ENCODE data around the gene GOPC.
A peak's percentile ranks its signal among the peaks of the same experiment; 100 is the strongest.
"Not testable (repeated sequence)": the region's sequence is repeated elsewhere in the genome, so short reads cannot be mapped to it uniquely, and the experiment has no call there.

The GOPC gene

DNA sequence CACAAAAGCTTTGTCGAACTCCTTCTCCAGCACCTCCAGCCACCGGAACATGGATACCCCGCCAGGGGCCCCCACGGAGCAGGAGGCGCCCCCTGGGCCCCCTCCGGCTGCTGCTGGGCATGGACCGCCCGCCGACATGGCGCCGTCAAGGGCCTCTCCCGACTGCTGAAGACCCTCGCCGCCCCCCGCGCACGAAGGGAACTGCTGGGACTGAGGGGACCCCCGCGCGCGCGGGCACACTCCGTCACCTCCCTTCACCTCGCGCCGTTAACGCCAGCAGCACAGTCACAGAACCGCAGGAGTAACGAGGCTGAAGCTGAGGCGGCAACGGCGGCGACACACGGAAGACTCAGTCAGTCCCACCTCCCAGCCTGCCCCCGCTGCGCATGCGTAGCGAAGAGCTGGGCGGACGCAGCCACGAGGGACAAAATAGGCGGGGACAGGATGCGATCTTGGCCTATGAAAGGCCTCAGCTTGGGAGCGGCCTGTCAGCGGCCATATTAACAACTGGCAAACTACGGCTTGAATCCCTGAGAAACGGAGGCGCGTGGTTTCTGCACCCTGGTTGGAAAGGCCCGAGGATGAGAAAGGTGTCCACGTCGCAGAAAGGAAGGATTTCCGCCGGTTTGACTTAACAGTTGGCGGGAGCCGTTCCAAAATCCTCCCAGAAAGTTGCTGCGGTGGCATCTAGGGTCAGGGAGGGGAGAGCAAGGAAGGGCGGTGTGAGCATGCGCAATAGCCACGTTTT is at the start of gene GOPC:
GOPC (minus strand) TSS at position 361 of the 748 bp plus-strand sequence; CDS start at position 138, 223 bp downstream.
- peak; percentile 98 for DNase-seq

DNA sequence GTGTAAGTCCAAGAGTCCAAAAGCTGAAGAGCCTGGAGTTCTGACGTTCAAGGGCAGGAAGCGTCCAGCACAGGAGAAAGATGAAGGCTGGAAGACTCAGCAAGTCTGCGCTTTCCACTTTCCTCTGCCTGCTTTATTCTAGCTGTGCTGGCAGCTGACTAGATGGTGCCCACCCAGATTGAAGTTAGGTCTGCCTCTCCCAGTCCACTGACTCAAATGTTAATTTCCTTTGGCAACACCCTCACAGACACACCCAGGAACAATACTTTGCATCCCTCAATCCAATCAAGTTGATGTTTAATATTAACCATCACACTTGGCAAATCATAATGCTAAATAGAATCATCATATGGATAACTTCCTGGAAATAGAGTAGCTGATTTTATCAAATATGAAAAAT is 49.7 kb upstream of the GOPC start:
- DNase-seq: not testable (repeated sequence)

DNA sequence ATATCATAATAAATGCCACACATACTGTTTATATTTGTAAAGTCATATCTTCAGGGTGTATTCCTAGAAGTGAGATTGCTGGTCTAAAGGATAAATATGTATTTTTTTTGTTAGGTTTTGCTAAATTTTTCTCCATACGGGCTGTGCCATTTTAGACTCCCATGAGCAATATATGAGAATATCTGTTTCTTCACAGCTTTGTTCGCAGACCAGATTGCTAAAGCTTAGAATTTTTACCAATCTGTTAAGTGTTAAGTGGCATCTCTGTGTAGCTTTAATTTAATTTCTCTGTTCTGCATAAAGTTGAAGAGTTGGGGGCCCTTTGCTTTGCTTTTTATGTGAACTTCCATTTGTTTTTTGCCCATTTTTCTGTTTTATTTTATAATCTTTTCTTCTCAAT is 40.7 kb upstream of the GOPC start:
- no peak for DNase-seq

DNA sequence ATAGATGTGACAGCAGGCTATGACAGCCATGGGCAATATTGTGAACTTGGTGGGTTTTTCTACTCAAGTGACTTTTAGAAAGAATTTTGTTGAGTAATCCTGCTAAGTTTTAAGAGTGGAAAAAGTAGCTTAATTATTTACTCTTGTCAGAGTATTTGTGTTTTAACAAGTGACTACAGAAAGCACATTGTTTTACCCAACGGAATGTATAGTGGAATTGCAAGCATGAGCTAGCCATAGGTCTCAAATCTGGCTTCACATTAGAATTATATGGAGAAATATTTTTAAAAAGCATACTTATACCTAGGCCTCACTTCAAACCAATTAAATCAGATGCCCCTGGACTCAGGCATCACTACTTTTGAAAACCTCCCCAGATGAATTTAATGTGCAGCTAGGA is 35.5 kb upstream of the GOPC start:
- no peak for DNase-seq

DNA sequence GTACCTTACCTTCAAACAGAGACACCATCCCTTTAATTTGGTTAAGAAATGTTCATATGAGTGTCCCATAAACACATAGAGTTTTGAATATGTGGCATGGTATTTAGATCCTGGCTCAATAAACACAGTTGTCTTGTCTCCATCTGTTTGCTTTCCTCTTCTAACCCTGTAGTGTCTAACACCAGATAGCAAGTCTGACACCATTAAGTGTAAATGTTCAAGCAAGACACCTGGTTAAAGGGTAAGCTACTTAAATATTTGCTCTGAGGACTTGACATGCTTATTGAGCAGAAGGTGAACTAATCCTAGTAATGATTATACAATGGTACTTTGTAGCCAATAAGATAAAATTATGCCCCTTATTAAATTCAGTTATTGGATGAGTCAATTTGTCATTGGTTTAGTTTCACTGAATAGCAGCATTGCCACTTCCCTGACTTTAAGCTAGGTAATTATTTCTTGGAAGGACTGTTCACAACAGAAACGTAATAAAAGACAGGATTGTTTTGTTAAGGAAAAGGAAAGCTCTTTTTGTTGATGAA is 26.9 kb upstream of the GOPC start:
- no peak for DNase-seq

DNA sequence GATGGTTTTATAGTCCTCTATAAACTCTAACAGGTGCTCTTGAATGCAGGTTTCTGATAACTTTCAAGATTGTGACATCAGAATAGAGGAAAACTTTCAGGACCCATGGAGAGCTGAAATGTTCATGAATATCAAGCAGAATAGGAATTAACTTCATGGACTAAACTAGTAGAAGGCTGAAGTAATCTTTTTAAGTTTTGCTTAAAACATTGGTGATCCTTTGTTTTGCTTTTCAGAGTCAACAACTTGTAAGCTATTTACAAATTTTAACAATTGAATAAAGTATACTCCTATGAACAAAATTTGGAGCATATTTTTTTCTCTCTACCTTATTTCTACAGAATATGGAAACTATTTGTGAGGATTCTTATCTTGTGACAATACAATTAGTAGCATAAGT is 25.2 kb upstream of the GOPC start:
- no peak for DNase-seq

DNA sequence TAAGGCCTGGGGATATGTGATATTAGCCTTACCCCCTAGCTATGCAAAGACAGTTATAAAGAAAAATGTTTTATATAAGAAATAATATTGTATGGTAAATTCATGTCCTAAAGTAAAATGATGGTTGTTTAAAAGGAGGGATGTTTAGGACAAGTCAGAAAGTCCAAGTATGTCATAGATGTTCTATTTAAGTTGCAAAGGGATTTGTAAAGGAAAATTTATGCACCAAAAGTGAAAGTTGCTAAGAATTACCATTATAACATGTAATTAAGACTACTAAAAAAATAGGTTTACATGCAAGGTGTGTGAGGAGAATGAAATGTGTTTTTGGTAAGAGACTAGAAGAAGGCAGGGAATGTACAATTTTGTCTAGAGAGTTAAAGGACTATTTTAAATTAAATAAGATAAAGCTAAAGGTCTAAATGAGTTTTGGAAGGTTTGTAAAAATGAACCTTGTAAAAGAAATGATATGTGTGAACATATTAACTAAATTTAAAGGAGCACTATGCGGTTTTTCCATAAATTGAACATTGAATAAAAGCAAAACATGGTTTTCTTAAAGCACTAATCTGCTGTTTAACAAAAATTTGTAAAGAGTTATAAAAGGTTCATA is 22.7 kb upstream of the GOPC start:
- peak; percentile 8 for DNase-seq

DNA sequence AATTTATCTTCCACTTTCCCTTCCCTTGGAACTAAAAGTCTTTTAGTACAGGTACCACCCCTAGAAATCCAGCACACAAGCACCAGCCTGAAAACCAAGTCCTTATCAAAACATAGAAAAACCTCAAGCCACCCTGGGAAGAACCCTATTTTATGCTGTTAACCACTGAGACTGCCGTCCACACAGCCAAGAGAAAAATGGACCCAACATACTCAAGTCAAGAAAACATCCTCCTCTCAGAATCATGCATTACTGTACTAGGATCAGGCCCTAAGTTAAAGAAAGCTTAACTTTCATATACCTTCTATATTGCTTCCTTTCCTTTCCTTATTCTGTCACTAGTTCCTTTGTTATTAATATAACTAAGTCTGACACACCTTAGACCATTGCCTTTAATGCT is 16.9 kb upstream of the GOPC start:
- no peak for DNase-seq

DNA sequence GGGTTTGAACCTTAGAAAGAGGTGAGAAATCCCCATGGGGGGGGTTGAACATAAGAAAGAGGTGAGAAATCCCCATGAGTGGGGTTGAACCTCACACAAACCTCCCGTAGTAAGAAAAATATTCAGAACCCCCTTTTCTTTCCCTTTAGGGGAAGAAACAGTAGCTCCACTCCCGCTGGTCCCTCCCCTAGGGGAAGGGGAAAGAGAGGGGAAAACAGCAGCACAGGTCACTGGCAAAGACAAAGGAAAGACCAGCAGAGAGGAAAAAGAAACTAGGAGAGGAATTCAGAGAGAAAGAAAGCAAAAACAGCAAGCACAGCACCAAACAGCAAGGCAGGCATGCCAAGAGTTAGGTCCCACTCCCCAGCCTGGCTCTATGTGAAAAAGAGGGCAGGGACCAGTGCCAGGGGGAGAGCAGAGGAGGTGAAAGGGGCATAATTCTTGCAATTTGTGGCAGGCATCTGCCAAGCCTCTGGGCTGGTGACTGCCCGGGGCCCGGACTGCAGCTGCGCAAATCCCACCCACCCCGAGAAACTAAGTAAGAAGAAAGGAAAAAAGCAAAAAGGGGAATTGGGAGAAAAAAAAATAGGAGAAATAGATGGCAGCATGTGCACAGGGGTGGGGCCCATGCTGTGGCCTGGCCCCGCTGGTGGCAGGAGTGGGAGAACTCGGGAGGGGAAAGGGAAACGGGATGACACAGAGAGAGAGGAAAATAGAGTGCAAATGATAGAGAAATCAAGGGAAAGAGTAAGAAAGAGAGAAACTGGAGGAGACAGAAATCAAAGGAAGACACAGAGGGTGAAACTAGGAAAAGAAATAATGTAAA is 15.1 kb upstream of the GOPC start:
- no peak for DNase-seq

DNA sequence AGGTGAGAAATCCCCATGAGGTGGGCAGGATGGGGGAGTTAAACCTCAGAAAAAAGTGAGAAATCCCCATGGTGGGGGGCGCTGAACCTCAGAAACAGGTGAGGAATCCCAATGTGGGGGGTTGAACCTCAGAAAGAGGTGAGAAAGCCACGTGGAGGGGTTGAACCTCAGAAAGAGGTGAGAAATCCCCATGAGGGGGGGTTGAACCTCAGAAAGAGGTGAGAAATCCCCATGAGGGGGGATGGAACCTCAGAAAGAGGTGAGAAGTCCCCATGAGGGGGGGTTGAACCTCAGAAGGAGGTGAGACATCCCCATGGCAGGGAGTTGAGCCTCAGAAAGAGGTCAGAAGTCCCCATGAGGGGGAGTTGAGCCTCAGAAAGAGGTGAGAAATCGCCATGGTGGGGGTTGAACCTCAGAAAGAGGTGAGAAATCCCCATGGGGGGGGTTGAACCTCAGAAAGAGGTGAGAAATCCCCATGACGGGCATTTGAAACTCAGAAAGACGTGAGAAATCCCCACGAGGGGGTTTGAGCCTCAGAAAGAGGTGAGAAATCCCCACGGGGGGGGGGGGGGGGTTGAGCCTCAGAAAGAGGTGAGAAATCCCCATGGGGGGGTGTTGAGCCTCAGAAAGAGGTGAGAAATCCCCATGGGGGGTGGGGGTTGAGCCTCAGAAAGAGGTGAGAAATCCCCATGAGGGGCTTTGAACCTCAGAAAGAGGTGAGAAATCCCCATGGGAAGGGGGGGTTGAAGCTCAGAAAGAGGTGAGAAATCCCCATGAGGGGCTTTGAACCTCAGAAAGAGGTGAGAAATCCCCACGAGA is 14.3 kb upstream of the GOPC start:
- no peak for DNase-seq

DNA sequence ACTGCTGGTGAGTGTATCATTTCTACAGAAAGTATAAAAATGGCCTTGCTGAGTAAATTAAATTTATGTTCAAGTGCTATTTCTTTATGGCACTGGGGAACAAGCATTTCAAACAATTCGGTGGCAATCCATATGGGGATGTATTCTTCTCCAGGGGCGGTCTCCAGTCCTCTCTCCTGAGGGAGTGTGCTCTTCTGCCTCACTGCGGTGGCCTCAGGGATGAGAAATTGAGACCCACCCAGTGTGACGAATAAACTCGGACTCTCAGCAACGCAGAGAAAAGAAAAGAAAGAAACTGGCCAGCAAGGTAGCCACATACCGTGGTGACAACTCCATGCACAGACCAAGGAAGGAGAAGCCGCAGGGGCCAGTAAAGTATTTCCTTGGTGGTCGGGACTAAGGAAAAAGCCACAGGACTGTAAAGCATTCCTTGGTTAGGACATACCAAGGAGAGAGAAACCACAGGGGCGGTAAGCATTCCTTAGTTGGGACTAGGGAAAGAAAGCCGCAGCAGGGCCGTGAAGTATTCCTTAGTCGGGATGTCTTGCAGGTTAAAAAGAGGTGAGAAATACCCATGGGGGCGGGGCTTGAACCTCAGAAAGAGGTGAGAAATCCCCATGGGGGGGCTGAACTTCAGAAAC is 13.6 kb upstream of the GOPC start:
- DNase-seq: no peak

DNA sequence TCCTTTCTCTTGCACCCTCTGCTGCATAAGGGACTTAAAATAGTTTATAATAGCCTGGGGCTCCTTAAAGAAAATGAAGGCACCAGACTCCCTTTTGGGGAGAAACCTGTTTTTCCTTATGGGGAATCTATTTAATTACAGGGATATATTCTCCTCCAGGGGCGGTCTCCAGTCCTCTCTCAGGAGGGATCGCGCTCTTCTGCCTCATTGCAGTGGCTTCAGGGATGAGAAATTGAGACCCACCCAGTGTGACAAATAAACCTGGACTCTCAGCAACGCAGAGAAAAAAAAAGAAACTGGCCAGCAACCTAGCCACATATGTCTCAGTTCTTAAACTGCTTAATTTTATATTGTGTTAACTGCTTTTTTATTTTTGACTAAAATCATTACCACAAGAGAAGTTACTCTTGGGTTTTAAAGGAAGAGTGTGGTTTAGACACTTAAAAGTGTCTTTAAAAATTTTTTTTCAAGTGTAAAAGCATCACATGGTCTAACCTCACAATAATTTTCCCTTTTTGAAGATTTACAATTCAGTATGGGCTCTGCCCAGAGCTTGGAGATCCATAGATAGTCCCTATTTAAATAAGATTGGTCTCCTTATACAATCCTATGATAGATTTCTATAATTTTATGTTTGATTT is 11.7 kb upstream of the GOPC start:
- DNase-seq: no peak

DNA sequence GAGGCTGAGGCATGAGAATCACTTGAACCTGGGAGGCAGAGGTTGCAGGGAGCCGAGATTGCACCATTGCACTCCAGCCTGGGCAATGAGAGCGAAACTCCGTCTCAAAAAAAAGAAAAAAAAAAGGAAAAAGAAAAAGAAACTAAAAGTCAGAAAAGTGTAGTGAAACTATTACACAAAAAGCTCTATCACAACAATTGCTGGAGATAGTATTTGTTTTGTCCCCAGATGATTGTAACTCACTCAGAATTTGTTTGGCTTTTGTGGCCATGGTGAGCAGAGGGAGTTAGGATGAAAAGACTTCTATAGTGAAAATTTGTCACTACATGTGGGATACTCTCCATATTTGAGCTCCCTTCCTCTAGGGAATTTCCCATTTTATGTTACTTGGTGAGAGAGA is 5.2 kb upstream of the GOPC start:
- DNase-seq: no peak

DNA sequence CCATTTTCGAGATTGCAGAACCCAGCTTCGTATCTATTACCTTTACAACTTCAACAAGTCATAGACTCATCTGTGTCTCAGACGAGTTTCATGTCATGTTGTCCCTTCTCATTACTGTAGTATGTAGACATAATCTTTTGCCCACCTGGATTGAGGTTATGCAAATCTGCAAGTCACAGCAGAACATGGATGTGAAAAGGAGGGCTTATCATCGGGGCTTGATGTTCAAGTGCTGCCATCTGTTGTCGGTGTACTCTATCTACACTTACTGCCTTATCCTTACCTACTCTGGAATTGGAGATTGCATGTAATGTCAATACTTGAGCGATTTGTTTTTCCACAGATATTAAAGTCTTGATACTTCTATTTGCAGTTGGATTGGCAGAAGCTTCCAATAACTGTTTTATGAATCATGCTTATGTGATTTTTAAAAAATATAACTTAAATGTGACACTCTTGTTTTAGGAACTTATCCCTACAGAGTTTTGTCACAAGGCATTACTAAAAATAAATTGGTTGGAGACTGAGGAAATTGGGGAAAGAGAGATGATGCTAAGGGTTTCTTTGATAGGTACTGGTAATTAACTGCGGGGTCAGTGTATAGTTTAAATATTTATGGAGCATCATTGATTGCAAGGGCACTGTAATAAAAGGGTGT is 3.0 kb upstream of the GOPC start:
- DNase-seq: peak; percentile 43

DNA sequence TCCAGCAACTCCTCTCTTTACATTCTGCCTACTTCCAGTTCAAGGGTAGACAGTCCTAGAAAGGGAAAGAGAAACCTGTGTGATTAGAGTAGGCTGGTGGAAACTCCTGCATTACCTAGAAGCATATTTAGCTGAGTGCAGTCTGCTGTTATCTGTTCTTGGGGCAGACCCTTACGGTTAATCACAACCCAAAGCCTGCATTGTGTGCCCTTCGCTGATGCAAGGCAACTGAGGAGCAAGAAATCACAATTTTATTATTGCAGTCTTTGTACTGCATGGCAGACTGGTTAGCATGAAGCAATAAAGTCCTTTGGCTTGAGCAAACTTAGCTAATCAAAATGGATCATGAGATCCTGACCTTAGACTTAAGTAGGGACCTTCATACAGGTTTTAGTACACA is 1.5 kb upstream of the GOPC start:
- DNase-seq: no peak

DNA sequence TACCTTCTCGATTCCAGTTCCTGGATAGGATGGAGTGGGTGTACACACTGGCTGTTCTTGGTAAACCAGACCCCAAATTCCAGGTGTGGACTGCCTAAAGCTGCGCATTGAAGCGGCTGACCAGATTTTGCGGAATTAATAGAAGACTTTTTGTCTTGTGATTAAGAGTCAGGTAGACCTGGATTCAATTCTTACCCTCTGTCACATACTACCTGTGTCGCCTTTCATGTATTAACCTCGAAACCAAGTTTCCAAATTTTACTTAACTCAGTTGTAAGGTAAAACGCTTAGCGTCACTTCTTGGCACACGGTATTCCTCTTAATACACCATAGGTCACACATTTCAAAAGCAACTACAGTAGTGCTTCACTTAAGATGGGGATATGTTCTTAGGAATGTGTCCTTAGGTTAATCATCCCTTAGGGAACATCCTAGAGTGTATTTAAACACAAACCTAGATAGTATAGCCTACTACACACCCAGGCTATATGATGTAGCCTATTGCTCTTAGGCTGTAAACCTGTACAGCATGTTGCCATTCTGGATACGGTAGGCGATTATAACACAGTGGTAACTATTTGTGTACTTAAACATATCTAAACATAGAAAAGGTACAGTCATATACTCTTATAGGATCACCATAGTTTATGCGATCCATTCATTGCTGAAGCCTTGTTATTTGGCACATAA is 733 bp upstream of the GOPC start:
- DNase-seq: no peak

DNA sequence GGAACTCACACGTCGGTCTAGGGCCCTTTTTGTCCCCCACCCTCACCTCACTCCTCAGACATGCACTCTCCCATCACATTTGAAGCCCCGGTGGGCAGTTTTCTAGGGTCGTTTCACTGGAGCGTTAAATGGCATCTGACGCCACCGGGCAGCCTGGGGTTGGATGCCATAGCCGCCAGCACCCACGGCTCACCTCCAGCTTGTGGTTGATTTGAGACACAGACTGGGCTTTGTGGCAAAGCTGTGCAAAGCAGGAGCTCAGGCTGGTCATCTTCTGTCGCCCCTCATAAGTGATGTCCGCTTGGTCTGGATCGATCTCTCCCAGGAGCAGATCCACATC is 530 bp downstream of the GOPC start:
- DNase-seq: no peak

DNA sequence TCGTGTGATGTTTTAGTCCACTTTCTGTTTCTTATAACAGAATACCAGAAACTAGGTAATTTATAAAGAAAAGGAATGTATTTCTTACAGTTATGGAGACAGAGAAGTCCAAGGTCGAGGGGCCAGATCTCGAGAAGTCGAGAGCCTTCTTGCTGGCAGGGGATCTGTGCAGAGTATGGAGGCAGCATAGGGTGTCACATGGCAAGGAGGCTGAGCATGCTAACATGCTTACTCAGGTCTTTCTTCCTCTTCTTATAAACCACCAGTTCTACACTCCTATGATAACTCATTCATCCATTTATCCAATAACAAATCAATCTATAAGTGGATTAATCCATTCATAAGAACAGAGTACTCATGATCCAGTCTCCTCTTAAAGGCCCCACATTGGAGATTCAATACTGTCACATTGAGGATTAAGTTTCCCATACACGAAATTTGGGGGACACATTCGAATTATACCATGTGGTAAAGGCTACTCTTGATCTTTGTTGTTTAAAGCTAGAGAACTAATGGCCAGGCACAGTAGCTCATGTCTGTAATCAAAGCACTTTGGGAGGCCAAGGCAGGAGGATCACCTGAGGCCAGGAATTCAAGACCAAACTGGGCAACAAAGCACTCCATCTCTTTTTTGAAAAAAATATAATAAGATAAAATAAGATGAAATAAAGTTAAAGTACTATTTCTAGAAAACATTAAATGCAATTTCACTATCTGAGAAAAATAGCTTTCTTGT is 2.1 kb downstream of the GOPC start:
- DNase-seq: no peak

DNA sequence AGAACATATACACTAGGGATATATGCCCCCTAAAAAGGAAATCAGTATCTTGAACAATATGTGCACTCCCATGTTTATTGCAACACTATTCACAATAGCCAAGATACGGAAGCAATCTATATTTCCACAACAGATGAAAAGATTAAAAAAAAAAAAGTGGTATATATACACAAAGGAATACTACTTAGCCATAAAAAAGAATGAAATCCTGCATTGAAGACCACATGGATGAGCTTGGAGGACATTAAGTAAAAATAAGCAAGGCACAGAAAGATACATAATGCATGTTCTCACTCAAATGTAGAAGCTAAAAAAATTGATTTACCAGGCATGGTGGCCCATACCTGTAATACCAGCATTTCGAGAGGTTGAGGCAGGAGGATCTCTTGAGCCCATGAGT is 4.6 kb downstream of the GOPC start:
- DNase-seq: no peak

All from NCI-H1105 (cell line).